Measurements from ENCODE around the gene SMAD6. TPM values are rescaled to one million over a fixed set of nuclear protein-coding genes. Genes with fewer than 3 reads are reported as not detected.

SMAD6 gene
- total and polyA plus RNA-seq, 10 of the 15 experiments (the other 5 are each of a cell fraction or from before 2014, with no cell fraction given): under 0.01 to 0.10 (median 0.03) TPM; not detected in 7

- no peak for TF ChIP-seq BCL3 (IDR thresholded peaks at IDR 0.05; ENCODE audit: borderline replicate concordance, insufficient read depth, low read depth, low read length, poor library complexity, severe bottlenecking)
- TF ChIP-seq SMAD1 (IDR thresholded peaks at IDR 0.05; ENCODE audit: low read depth, partially characterized antibody): no peak
- no peak for TF ChIP-seq NFYB (IDR thresholded peaks at IDR 0.05; ENCODE audit: insufficient read depth, low read depth, low read length)
- no peak for TF ChIP-seq NR2C2 (IDR thresholded peaks at IDR 0.05; ENCODE audit: borderline replicate concordance, control insufficient read depth, insufficient read length, low read depth)
- TF ChIP-seq BACH1 (IDR thresholded peaks at IDR 0.05; ENCODE audit: borderline replicate concordance): no peak
Observed at GRCh38 chr15:66722757-66723540, 20.9 kb downstream of the SMAD6 start.

More at GRCh38 chr15:66722757-66723540, 20.9 kb downstream of the SMAD6 start:
- H3K36me3 ChIP-seq (ENCODE audit: control insufficient read depth in 2 of 2, insufficient read depth in 2 of 2, low read length in 1 of 2): no peaks in the 10 kb centered on the region
- ATAC-seq (no peak), DNase-seq (ENCODE audit: low read depth, low spot score) (no peak), FAIRE-seq (no peak)
- in situ Hi-C loops (cut with MboI) (no loop called here), intact Hi-C loops (cut with micrococcal nuclease; ENCODE audit: unreplicated experiment) (no loop called here)
- H3K4me3 ChIP-seq: no peak overlapping the region
- CTCF ChIA-PET: no interaction called here
- no peak overlapping the region for H3K4me2 ChIP-seq (ENCODE audit: control insufficient read depth, insufficient read depth)
- no peaks in the 10 kb centered on the region for H3K79me2 ChIP-seq (ENCODE audit: control insufficient read depth, insufficient read depth, low read length)
- RAD21 ChIA-PET (ENCODE audit: unreplicated experiment): no interaction called here
- H4K20me1 ChIP-seq (ENCODE audit: control insufficient read depth, insufficient read depth): no peaks in the 10 kb centered on the region
- no peaks in the 10 kb centered on the region for H3K9me3 ChIP-seq (replicated peaks; ENCODE audit: control insufficient read depth, insufficient read depth, low read length)
- BruUV-seq (replicated peaks): no TSS peak
- H3K27me3 ChIP-seq (replicated peaks in 1 of 2; ENCODE audit: control insufficient read depth in 2 of 2, insufficient read depth in 2 of 2, low read length in 1 of 2): no peaks in the 10 kb centered on the region; a peak in 2 of 4 replicates
- H3K9ac ChIP-seq (ENCODE audit: control insufficient read depth, insufficient read depth, low read length): no peak overlapping the region
- WGBS (ENCODE audit: insufficient coverage, insufficient replicate concordance, low lambda C conversion rate, missing lambda C conversion rate): 29% methylated on average over 5 of the region's 5 CpGs
- H3K4me1 ChIP-seq (ENCODE audit: control insufficient read depth, insufficient read depth, low read length): no peaks in the 10 kb centered on the region
- POLR2A ChIA-PET: no interaction called here
- SMC1A ChIA-PET (ENCODE audit: uncharacterized antibody, unreplicated experiment): no interaction called here
- H2AFZ ChIP-seq (ENCODE audit: control insufficient read depth, low read depth, low read length): no peak overlapping the region
- H3K27ac ChIP-seq (ENCODE audit: control insufficient read depth, insufficient read depth): no peak overlapping the region

Data from GM12878 (cell line).